HG03378 (cell line): Measurements from ENCODE around the gene PRM3.

Experiments
- ATAC-seq: cut with Tn5 transposase; IDR thresholded peaks from one replicate; pipeline ENCODE4 v1.9.1; 2021; ENCODE audit warnings: mild to moderate bottlenecking, moderate library complexity; ENCODE audit not compliant: unreplicated experiment

The PRM3 gene, protein sequence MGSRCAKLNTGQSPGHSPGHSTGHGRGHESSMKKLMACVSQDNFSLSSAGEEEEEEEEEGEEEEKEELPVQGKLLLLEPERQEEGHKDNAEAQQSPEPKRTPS

DNA sequence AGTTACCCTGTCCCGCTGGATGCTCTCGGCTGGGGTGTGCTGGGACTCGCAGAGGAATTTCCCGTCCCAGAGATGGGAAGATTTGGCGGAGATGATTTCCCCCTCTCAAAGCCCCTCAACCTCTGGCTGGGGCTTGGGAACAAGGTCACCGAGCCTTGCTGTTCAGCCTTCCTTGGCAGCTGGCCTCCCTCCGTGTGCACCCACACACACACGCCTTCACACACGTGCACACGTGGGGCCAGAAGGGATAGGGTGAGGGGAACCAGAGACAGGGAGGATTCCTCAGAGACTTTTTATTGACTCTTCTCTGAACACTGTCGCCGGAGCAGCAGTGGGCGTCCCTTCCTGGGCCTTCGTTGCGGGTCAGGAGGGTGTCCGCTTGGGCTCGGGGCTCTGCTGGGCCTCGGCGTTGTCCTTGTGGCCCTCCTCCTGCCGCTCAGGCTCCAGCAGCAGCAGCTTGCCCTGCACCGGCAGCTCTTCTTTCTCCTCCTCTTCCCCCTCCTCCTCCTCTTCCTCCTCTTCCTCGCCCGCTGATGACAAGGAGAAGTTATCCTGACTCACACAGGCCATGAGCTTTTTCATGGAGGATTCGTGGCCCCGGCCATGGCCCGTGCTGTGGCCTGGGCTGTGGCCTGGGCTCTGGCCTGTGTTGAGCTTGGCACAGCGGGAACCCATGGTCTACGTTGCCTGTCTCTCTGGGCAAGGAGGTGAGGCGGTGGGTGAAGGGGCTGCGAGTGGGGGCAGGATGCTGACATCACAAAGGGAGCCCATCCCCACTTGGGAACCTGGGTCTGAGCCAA, at the start of gene PRM3:
TSS of gene PRM3 (minus strand) at position 709 of the 800 bp plus-strand sequence. CDS start at position 675, 34 bp downstream.
- no peak for ATAC-seq

DNA sequence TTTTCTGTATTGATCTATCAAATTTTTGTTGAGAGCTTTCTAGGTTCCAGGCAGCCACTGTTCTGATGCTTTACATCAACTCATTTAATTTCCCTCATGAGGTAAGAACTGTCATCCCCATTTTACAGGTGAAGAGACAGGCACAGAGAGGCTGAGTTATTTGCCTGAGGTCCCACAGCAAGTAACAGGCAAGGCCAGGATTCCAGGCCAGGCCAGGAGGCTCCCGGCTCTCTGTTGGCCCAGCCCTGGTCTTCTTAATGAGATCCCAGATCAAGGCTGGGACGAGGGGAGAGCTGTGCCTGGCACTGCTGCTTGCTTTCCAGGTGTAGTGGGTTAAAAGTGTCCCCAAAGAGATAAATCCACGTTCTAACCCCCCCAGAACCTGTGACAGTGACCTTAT, 49.4 kb upstream of the PRM3 start:
- no peak for ATAC-seq

DNA sequence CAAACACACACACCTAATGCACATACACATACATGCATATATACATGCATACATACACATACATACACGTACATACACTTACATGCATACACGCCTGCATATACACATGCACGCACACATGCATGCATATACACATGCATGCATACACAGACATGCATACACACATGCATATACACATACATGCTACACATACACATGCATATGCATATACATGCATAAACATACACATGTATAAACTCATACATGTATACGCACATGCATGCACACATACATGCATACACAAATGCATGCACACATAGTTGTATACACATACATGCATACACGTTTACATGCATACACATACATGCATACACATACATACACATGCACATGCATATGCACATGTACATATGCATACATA, 48.2 kb upstream of the PRM3 start:
- ATAC-seq, result no peak

DNA sequence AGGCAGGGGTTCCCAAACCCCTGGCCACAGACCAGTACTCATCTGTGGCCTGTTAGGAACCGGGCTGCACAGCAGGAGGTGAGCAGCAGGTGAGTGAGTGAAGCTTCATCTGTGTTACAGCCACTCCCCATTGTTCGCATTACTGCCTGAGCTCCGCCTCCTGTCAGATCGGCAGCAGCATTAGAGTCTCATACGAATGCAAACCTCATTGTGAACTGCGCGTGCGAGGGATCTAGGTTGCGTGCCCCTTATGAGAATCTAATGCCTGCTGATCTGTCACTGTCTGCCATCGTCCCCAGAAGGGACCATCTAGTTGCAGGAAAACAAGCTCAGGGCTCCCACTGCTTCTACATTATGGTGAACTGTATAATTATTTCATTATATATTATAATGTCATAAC, 46.7 kb upstream of the PRM3 start:
- no peak for ATAC-seq

DNA sequence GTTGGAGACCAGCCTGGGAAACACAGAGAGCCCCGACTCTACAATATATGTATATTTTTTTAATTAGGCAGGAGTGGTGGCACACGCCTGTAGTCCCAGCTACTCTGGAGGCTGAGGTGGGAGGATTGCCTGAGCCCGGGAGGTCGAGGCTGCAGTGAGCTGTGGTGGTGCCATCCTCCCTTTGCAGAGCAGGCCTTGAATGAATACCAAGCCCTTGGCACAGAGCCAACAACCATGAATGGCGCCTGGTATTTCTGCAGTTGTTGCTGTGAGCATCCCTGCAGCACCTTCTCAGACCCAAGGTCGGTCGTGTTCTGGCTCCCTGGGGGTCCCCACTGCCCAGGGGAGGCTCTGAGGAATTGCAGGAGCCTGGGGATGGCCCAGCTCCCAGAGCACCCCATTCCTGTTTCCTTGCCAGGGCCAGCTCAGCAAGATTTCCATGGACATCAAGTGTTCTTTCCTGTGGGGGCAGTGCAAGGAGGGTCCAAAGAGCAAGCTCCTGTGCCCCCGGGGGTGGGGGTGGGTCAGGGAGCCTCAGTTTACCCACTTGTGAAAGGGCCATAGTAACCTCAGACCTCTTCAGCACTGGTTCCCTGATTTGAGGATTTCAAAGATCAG, 46.2 kb upstream of the PRM3 start:
- no peak for ATAC-seq

DNA sequence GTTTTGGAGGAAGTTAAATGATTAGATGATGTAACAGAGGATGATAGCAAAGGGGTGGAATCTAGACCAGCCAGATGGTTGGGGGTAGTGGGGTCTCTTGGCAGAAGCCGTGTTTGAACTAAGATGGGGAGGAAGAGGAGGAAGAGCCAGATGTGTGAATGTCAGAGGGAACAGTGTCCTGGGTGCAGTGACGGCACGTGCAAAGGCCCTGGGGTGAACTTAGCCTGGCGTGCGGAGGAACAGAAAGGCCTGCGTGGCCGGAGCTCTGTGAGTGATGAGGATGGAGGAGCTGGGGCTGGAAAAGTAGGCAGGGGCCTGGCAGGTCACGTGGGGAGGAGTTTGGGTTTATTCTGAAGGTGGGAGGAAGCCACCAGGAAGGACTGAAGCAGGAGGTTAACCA, 45.4 kb upstream of the PRM3 start:
- ATAC-seq, result no peak

DNA sequence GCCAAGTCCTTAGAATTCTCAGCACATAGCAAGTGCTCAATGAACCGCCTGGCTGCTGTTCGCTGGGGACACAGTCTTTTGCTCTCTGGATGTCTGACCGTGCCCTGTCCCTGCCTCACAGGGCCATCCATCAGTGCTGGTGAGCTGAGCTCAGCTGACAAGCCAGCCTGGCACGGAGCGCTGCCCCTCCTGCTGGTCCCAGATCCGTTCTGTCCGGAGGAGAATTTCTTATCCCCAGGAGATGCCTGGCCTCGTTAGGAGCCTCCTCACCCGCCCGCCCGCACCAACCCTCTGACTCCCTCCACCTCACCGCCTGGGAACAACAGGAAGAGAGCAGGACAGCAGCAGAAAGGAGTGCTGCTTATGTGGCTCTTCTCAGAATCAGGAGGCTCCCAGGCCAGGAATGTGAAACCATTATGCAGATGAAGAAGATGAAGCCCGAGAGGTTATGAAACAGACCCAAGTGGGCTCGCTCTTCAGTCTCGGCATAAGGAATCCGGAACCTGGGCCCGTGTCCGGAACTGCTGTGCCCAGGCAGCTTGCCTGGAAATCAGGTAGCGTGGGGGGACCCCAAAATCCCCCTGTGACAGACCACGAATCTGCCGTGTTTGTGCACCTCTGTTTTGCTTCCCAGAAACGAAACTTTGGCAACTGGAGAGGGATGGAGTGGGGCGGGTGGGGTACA, 43.0 kb upstream of the PRM3 start:
- ATAC-seq, result no peak

DNA sequence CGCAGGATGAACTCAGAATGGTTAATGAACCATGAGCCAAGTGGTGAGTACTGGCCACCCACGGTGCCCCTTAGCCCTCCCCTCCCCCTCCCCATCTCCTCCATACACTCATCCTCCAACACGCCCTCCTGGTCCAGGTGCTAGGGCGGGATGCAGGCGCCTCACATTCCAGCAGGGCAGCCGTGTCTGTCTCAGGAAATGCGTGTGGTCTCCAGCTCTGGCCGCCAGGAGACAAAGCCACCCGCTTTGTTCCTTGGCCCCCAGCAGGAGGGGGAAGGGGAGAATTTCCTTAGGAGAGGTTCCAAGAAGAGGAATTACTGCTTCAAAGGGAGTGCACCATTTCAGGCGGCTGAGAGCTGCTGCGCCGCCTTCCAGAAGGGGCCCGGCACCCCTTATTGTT, 42.1 kb upstream of the PRM3 start:
- no peak for ATAC-seq

DNA sequence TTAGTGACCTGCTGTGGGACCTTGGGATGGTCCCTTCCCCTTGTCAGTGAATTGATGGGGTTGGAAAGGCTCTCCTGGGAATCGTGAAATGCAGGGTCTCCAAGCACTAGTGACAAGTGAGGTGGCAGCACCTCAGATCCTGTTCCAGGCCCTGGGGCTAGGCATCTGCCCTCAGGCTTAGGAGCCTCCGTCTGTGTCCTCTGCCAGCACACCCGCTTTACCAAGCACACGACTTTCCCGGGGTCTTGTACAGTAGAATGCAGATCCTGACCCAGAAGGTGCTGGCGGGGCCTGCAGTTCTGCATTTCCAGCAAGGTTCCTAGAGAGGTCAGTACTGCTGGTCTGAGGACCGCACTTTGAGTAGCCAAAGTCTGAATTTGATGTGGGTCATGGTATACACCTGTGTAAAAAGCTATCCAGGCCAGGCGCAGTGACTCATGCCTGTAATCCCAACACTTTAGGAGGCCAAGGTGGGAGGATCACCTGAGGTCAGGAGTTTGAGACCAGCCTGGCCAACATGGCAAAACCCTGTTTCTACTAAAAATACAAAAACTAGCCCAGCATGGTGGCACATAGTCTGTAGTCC, 41.0 kb upstream of the PRM3 start:
- ATAC-seq, result no peak

DNA sequence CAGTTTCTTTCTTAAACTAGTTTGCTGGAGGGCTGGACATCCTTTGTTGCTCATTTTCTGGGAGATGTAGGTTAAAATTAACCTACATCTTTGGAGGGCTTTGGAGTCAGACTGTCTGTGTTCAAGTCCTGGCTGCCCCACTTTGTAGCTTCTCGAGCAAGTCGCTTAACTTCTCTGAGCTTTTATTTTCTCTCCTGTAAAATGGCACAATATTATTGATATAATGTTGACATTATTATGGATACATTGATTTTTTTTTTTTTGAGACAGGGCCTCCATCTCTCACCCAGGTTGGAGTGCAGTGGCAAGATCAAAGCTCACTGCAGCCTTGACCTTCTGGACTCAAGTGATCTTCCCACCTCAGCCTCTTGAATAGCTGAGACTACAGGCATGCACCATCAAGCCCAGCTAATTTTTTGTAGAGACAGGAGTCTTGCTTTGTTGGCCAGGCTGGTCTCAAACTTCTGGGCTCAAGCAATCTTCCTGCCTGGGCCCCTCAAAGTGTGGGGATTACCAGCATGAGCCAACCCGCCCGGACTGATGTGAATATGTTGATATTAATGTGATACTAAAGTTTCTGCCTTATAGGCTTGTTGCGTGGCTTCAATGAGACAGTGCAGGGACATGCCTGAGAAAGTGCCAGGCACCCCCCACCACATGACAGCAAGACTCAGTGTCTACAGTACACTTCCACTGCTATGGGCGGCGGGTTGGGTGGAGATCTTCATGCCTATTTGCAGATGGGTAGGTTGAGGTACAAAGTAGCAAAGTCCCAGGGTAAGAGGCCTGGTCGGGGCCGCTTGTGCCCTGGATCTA, 40.3 kb upstream of the PRM3 start:
- ATAC-seq, result no peak

DNA sequence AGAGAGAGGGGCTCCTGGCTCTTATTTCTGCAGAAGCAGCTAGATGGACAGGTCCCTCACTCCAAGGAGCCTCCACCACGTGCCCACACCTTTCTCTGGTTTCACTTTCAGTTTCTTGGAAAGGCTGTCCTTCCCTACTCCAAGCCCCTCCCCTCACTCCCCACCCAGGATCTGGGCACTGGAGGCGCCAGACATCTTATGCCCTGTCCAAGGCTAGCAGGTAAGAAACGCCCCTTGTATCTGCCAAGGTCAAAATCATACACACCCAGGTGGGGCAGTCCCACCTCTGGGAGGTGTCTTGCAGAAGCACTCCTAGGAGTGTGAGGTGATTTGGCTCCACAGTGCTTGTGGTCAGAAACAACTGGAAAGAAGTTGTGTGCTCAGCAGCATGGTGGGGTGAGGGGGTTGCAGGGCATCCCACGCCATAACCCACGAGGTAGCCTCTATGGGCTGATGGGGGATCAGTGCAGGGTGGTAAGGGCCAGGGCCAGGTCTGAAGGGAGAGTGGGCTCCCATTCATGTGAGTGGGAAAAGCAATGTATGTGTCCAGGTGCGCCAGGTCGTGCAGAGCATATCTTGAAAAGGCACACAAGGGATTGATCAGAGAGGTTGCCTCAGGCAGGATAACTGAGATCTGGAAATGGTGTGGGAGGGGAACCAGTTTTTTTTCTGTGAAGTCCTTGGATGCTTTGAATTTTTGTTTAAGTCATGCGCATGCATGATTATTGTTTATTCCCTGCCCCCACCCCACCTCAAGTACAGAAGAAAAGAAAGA, 39.5 kb upstream of the PRM3 start:
- no peak for ATAC-seq

DNA sequence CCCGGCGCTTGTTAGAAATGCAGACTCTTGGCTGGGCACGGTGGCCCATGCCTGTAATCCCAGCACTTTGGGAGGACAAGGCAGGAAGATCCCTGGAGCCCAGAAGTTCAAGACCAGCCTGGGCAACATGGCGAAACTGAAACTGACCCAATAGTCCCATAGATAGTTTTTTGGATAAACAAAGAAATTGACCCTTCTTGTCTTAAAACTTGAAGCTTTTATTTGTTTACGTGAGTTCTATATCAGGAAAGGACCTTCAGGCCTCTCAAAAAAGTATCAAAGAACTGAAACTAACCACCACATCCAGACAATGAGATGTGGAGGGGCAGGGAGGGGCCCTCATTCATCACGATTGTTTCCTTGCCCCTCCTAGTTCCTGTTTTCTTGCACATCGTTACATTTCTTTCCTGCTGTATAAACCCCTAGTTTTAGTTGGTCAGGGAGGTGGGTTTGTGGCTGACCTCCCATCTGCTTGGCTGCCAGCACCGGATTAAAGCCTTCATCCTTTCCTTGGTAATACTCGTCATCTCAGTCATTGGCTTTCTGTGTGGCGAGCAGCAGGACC, 37.6 kb upstream of the PRM3 start:
- no peak for ATAC-seq

DNA sequence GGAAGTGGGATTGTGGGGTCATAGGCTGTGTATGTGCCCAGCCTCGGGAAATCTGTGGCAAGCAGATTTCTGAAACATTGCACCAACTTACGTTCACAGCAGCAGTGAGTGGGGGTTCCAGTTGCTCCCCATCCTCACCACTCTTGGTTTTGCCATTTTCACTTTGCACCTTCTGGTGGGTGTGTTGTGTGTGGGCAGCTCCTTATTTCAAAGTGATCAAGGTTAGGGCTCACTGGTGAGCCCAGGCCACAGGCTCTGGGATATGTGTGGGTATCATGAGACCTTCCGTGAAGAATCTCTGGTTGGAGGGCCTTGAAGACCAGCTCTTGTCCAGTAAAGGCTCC, 37.2 kb upstream of the PRM3 start:
- ATAC-seq, result no peak

DNA sequence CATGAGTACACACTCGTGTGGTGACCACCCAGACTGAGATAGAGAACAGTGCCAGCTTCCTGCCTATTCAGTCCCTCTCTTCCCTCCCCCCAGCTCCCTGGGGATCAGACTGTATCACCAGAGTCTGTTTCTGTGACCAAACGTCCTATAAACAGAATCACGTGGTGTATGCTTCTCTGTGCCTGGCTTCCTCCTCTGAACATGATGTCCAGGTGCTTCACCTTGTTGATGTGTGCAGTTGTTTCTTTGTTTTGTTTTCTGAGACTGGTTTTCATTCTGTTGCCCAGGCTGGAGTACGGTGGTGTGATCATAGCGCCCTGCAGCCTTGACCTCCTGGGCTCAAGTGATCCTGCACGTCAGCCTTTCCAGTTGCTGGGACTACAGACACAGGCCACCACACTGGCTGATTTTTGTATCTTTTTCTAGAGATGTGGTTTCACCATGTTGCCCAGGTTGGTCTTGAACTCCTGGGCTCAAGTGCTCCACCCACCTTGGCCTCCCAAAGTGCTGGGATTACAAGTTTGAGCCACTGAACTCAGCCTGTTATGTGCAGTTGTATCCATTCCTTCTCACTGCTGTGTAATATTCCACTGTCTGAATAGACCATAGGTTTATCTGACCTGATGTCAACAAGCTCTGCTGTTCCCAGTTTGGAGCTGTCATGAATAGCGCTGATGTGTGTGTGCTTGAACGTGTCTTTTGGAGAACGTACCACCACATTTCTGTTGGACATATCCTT, 36.6 kb upstream of the PRM3 start:
- ATAC-seq, result peak; percentile 46

DNA sequence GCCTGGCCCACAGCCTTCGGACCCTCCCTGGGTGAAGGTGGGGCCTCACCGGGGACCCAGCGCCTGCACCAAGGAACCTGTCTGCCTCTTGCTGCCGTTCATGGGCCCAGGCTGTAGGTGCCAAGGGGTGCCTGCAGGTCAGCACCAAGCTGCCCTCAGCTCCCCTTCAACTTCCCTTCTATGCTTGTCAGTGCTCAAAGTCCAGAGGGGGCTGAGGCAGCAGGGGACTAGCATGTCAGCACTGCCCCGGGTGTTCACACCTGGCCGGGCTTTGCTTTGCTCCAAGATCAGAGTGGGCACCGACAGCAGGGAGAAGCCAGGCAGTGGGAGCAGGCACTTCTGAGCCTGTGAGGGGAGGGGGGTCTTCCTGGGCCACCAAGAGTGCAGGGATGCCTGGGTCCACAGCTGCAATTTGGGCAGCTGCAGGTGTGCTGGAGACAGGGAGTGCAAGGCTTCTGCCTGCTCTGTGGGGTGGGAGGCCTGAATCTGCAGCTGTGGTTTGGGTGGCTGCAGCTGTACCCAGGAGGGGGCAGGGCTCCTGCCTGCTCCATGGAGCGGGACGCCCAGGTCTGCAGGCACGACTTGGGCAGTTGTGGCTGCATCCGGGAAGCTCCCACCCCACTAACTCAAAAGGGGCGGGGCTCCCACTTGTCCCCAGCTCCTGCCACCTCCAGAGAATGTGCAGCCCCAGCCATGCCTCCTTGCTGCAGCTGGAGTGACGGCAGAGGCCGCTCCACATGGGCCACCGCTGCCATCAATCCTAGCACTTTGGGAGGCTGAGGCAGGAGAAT, 35.3 kb upstream of the PRM3 start:
- ATAC-seq, result no peak

DNA sequence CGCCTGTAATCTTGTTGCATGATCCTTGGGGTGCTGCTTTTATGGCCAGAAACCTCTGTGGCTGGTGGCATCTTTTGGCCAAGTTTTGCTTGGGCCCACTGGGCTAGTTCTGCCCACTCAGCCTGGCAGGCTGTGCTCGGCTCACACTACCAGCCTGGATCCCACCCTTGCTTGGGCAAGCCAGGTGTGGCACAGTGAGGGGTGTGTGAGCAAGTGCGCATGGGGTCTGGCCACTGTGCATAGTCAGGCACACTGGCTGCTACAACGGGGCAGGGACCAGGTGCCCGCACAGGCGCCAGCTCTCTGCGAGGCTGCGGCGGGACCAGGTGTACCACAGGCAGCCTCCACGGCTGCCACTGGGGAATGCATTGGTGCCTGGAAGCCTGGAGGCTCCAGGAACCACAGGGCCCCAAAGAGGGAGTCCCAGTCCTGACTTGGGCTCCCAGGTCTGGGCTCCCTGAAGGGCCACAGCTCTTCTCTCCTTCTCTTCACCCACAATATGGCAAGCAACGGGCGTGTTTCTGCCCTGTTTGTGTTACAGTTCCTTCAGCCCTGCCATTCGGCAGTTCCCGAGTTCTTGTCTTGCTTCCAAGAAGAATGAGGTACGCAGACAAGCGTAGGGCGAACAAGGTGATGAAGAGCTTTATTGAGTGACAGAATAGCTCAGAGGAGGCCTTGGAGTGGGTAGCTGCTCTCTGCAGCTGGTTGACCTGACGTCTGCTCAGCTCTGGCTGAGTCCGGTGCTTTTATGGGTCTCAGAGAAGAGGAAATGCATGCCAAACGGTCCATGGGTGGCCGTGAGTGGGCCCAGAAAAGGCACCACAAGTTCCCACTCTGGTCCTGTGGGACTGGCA, 34.4 kb upstream of the PRM3 start:
- no peak for ATAC-seq

DNA sequence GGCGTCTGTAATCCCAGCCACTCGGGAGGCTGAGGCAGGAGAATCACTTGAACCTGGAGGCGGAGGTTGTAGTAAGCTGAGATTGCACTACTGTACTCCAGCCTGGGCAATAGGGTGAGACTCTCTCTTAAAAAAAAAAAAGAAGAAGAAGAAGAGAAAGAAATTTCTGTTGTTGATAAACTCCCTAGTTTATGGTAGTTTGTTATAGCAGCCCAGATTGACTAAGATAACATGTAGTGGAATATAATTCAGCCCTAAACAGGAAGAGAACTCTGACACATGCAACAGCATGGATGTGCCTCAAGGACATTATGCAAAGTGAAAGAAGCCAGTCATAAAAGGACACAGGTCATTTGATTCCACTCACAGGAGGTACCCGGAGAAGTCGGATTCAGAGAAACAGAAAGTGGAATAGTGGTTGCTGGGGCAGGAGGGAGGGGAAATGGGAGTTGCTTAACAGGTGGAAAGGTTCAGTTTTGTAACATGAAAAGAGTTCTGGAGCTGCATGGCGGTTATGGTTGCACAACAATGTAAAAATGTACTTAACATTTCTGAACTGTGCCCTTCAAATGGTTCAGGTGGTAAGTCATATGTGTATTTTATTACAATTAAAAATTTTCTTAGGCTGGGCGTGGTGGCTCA, 33.7 kb upstream of the PRM3 start:
- no peak for ATAC-seq
